CD4-positive, alpha-beta T cell treated with Interleukin-6 for 4 hours (primary cell): Measurements from ENCODE around the gene MARCHF3.
"Not testable (repeated sequence)": the region's sequence is repeated elsewhere in the genome, so short reads cannot be mapped to it uniquely, and the experiment has no call there.

Source experiments
- DNase-seq: peaks from one replicate; pipeline ENCODE4 v3.0.0-alpha.2; 2020; ENCODE audit warnings: mixed read lengths

Gene MARCHF3

GRCh38 chr5:127030259-127031146 is at the start of gene MARCHF3:
Gene MARCHF3 (minus strand): TSS chr5:127030558. CDS start chr5:126918171, 112,387 bp downstream.
- DNase-seq, result peak; percentile 96

GRCh38 chr5:127079994-127080491 is 49.7 kb upstream of the MARCHF3 start:
- no peak for DNase-seq

- DNase-seq, result no peak
Measured at GRCh38 chr5:127077366-127077765, 47.0 kb upstream of the MARCHF3 start.

GRCh38 chr5:127076315-127077129 is 46.2 kb upstream of the MARCHF3 start:
- DNase-seq, result no peak

- no peak for DNase-seq
Measured at GRCh38 chr5:127074466-127074865, 44.1 kb upstream of the MARCHF3 start.

- peak; percentile 76 for DNase-seq
Measured at GRCh38 chr5:127072861-127073846, 42.8 kb upstream of the MARCHF3 start, which contains the start of gene C5orf63. Gene C5orf63 (minus strand): TSS chr5:127073502. CDS start chr5:127058995, 14,507 bp downstream.

- no peak for DNase-seq
Measured at GRCh38 chr5:127070243-127070642, 39.9 kb upstream of the MARCHF3 start.

GRCh38 chr5:127068493-127069214 is 38.3 kb upstream of the MARCHF3 start:
- DNase-seq, result no peak

GRCh38 chr5:127066721-127067120 is 36.4 kb upstream of the MARCHF3 start:
- no peak for DNase-seq

GRCh38 chr5:127064253-127064840 is 34.0 kb upstream of the MARCHF3 start:
- DNase-seq, result no peak

GRCh38 chr5:127063257-127063913 is 33.0 kb upstream of the MARCHF3 start:
- no peak for DNase-seq

GRCh38 chr5:127061956-127062355 is 31.6 kb upstream of the MARCHF3 start:
- DNase-seq, result no peak

- no peak for DNase-seq
Measured at GRCh38 chr5:127061537-127061936, 31.2 kb upstream of the MARCHF3 start.

- no peak for DNase-seq
Measured at GRCh38 chr5:127060470-127060985, 30.2 kb upstream of the MARCHF3 start.

- DNase-seq, result no peak
Measured at GRCh38 chr5:127056896-127057295, 26.5 kb upstream of the MARCHF3 start.

GRCh38 chr5:127055880-127056653 is 25.7 kb upstream of the MARCHF3 start:
- no peak for DNase-seq

- not testable (repeated sequence) for DNase-seq
Measured at GRCh38 chr5:127053551-127053950, 23.2 kb upstream of the MARCHF3 start.

- no peak for DNase-seq
Measured at GRCh38 chr5:127053049-127053448, 22.7 kb upstream of the MARCHF3 start.

- no peak for DNase-seq
Measured at GRCh38 chr5:127051591-127051990, 21.2 kb upstream of the MARCHF3 start.
